Karpas-422 (cell line): ENCODE data around the gene KCNQ5. TPM values are rescaled to one million over a fixed set of nuclear protein-coding genes. Genes with fewer than 3 reads are reported as not detected.

Experiments used
- DNase-seq: peaks from one replicate; pipeline ENCODE4 v3.0.0-alpha.2; 2015
- H2AFZ ChIP-seq: fragments of 200-600 bp; sonication (generic); 2 replicates; pipeline ENCODE4 v1.6.1; 2014; ENCODE audit warnings: antibody characterized with exemption, low read length, mixed read lengths
- H3K27ac ChIP-seq: fragments of 200-600 bp; sonication (generic); 2 replicates; pipeline ENCODE4 v1.5.1; 2014; ENCODE audit warnings: mild to moderate bottlenecking, low read length, moderate library complexity
- H3K27me3 ChIP-seq: fragments of 200-600 bp; sonication (generic); 2 replicates; pipeline ENCODE4 v1.6.1; 2014; ENCODE audit warnings: low read length, mixed read lengths
- H3K36me3 ChIP-seq: fragments of 200-600 bp; sonication (generic); 2 replicates; pipeline ENCODE4 v1.6.1; 2014; ENCODE audit warnings: low read length, mixed read lengths; ENCODE audit not compliant: insufficient read depth
- H3K4me1 ChIP-seq: fragments of 200-600 bp; sonication (generic); 2 replicates; pipeline ENCODE4 v1.6.1; 2014; ENCODE audit warnings: mild to moderate bottlenecking, low read length, mixed read lengths
- H3K4me2 ChIP-seq: fragments of 200-600 bp; sonication (generic); 2 replicates; pipeline ENCODE4 v1.6.1; 2014; ENCODE audit warnings: low read length, low read depth, mild to moderate bottlenecking; ENCODE audit not compliant: poor library complexity, severe bottlenecking
- H3K4me3 ChIP-seq: fragments of 200-600 bp; sonication (generic); 2 replicates; pipeline ENCODE4 v1.5.1; 2014; ENCODE audit warnings: mild to moderate bottlenecking, antibody characterized with exemption, low read length, mixed read lengths
- H3K79me2 ChIP-seq: fragments of 200-600 bp; sonication (generic); 2 replicates; pipeline ENCODE4 v1.6.1; 2014; ENCODE audit warnings: mild to moderate bottlenecking, low read length, mixed read lengths
- H3K9ac ChIP-seq: fragments of 200-600 bp; sonication (generic); 2 replicates; pipeline ENCODE4 v1.6.0; 2014; ENCODE audit warnings: low read length
- H3K9me2 ChIP-seq: fragments of 200-600 bp; sonication (generic), shearing (Covaris generic); replicated peaks from 2 replicates; pipeline ENCODE4 v1.6.0; 2014; ENCODE audit warnings: mild to moderate bottlenecking, low read length, moderate library complexity; ENCODE audit not compliant: insufficient read depth
- H3K9me3 ChIP-seq: fragments of 300-700, 200-600 bp; sonication (generic); 2 replicates; pipeline ENCODE4 v1.6.1; 2014; ENCODE audit warnings: low read length, mixed read lengths
- H4K20me1 ChIP-seq: fragments of 200-600 bp; sonication (generic); 2 replicates; pipeline ENCODE4 v1.6.1; 2014; ENCODE audit warnings: mild to moderate bottlenecking, antibody characterized with exemption, low read length, low read depth; ENCODE audit not compliant: insufficient read depth
- total RNA-seq: library from RNA; depleted of rRNA; stranded (reverse); fragments of >200 nt; shearing (Covaris generic); gene quantifications from 2 replicates; pipeline ENCODE4 v1.2.3, GENCODE V29; 2014; ENCODE audit warnings: low replicate concordance

KCNQ5 gene
- total RNA-seq, 1 experiment from 2014 or later = 50.5 TPM

- H3K9me2 ChIP-seq = no peaks in the 10 kb centered on the region
- H3K4me3 ChIP-seq = no peak overlapping the region
- no peaks in the 10 kb centered on the region for H4K20me1 ChIP-seq
- H3K79me2 ChIP-seq = peaks cover 91% of the 10 kb centered on the region
- no peaks in the 10 kb centered on the region for H3K27me3 ChIP-seq
- no peak overlapping the region for H2AFZ ChIP-seq
- H3K27ac ChIP-seq = no peak overlapping the region
- 0 out of 2 replicates have a peak, but pooled peaks cover 4% of the 10 kb centered on the region for H3K4me1 ChIP-seq
- H3K9me3 ChIP-seq = no peaks in the 10 kb centered on the region
- no peak for DNase-seq
- no peak overlapping the region for H3K4me2 ChIP-seq
- no peaks in the 10 kb centered on the region for H3K36me3 ChIP-seq
- H3K9ac ChIP-seq = no peak overlapping the region
Observed at GRCh38 chr6:72855471-72855870, 233.6 kb downstream of the KCNQ5 start.

DNA sequence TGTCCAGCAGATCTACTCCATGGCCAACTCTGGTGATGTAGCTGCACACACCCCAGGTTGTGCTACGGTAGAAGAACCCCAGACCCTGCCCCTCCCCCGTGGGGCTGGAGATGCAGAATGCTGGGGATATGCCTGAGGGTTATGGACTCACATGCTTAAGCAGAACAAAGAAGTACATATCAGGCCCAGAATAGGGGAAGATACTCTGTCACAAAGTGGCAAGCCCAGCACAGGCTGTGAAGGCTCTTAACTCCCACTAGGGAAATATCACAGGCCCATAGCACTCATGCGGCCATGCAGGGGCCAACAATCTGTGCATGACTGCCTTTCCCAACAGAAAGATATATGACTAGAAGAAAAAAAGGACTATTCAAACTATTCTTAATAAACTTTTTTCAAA lies 234.9 kb downstream of the KCNQ5 start:
- Histone ChIP-seq H3K4me3 (no peak overlapping the region), H4K20me1 (no peaks in the 10 kb centered on the region), H3K4me1 (0 out of 2 replicates have a peak, but pooled peaks cover 4% of the 10 kb centered on the region), H3K9ac (no peak overlapping the region), H3K36me3 (no peaks in the 10 kb centered on the region), H3K9me3 (no peaks in the 10 kb centered on the region), H3K9me2 (no peaks in the 10 kb centered on the region), H3K27me3 (no peaks in the 10 kb centered on the region), H3K4me2 (no peak overlapping the region), H3K27ac (no peak overlapping the region), H3K79me2 (peaks cover 93% of the 10 kb centered on the region), H2AFZ (no peak overlapping the region)
- DNase-seq = no peak

DNA sequence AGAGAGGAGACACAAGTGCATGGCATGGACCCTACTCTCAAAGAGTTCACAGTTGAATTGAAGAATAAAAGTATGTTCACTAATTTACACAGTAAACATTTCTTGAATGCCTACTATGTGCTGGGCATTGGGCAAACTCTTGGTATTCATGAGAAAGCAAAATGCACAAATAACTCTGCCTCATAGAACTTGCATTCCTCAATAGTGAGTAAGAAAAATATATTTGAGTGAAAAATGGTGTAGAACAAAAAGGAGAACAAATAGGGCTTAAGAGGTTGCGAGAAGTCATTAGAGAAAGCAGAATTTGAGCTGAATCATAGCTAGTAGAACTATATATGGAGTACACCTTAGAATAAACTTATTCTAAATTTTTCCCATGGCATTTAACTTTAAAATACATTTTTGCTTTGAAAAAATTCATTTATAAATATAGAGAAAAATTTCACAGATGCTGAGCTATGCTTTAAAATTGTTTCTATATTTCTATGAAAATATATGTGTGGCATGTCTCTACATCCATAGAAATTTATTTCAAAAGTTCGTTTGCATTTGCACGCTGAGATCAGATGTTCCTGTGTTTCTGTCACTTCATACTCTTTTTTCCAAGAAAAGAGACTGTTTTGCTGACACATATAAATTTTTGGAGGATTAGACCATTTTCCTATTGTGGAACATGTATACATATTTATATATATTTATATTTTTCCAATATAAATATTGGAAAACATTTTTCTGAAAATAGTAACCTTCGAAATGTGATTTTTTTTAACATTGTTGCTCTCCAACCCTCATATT lies 236.1 kb downstream of the KCNQ5 start:
- peaks cover 6% of the 10 kb centered on the region; the same call in 1 of the 2 replicates for H3K4me1 ChIP-seq
- H3K36me3 ChIP-seq = no peaks in the 10 kb centered on the region
- H3K9me2 ChIP-seq = no peaks in the 10 kb centered on the region
- H3K27me3 ChIP-seq = no peaks in the 10 kb centered on the region
- DNase-seq = no peak
- no peaks in the 10 kb centered on the region for H4K20me1 ChIP-seq
- no peak overlapping the region for H3K9ac ChIP-seq
- no peak overlapping the region for H3K4me3 ChIP-seq
- no peaks in the 10 kb centered on the region for H3K9me3 ChIP-seq
- no peak overlapping the region for H2AFZ ChIP-seq
- H3K27ac ChIP-seq = no peak overlapping the region
- H3K79me2 ChIP-seq = peaks cover 96% of the 10 kb centered on the region
- H3K4me2 ChIP-seq = no peak overlapping the region

DNA sequence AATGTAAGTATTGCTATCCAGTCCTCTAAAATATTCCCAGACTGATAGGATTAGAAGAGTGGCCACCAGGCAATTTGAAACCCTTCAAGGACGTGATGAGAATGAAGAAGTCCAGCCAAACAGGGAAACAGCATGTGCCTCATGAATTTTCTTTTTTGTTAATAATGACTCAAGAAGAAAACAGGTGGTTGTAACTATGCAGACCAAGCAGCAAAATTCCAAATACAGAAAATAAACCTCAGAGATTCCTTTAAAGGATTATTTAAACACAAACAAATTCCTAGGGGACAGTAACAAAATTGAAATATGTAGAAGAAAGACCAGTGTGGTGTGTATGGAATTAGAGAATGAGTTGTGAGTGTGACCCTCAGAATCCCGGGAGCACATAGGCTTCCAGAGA lies 239.2 kb downstream of the KCNQ5 start:
- H3K9me3 ChIP-seq = no peaks in the 10 kb centered on the region
- H3K9me2 ChIP-seq = no peaks in the 10 kb centered on the region
- no peaks in the 10 kb centered on the region for H3K36me3 ChIP-seq
- no peaks in the 10 kb centered on the region for H4K20me1 ChIP-seq
- no peak overlapping the region for H3K9ac ChIP-seq
- no peak overlapping the region for H3K27ac ChIP-seq
- H3K27me3 ChIP-seq = no peaks in the 10 kb centered on the region
- no peak for DNase-seq
- no peak overlapping the region for H3K4me3 ChIP-seq
- H3K4me1 ChIP-seq = peaks cover 6% of the 10 kb centered on the region; the same call in 1 of the 2 replicates
- H3K79me2 ChIP-seq = peaks cover 94% of the 10 kb centered on the region
- H2AFZ ChIP-seq = no peak overlapping the region
- H3K4me2 ChIP-seq = no peak overlapping the region

GRCh38 chr6:72861935-72862432 lies 240.1 kb downstream of the KCNQ5 start:
- Histone ChIP-seq H3K27me3 (no peaks in the 10 kb centered on the region), H4K20me1 (no peaks in the 10 kb centered on the region), H3K79me2 (peaks cover 94% of the 10 kb centered on the region), H3K4me1 (peaks cover 6% of the 10 kb centered on the region; the same call in 1 of the 2 replicates), H3K4me2 (no peak overlapping the region), H3K36me3 (no peaks in the 10 kb centered on the region), H3K9ac (no peak overlapping the region), H3K9me3 (no peaks in the 10 kb centered on the region), H3K27ac (no peak overlapping the region), H2AFZ (no peak overlapping the region), H3K9me2 (no peaks in the 10 kb centered on the region), H3K4me3 (no peak overlapping the region)
- no peak for DNase-seq

- Histone ChIP-seq H3K4me1 (peaks cover 6% of the 10 kb centered on the region; the same call in 1 of the 2 replicates), H3K9me2 (no peaks in the 10 kb centered on the region)
Observed at GRCh38 chr6:72863131-72863530, 241.3 kb downstream of the KCNQ5 start.

DNA sequence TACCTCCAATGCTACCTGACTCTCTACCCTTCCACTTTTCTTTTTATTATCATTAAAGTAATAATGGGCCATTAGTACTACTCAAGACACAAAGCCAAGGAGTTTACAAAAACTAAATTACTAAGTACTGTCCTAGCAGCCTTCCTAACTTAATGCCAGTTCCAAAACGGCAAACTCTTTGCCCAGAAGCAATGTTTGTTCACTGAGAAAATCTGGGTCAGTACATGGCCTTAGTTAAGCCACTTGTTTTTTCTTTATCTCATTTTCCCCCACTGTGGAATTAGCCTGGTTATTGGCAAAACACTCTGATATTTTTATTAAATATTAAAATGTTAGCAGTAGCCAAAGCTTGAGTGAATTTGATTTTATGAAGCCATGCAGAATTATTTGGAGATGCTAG lies 242.4 kb downstream of the KCNQ5 start:
- Histone ChIP-seq H3K4me3 (no peak overlapping the region), H3K79me2 (peaks cover 96% of the 10 kb centered on the region), H3K9me3 (no peaks in the 10 kb centered on the region), H2AFZ (no peak overlapping the region), H4K20me1 (no peaks in the 10 kb centered on the region), H3K9me2 (no peaks in the 10 kb centered on the region), H3K4me2 (no peak overlapping the region), H3K27ac (no peak overlapping the region), H3K27me3 (no peaks in the 10 kb centered on the region), H3K4me1 (peaks cover 6% of the 10 kb centered on the region; the same call in 1 of the 2 replicates), H3K9ac (no peak overlapping the region), H3K36me3 (no peaks in the 10 kb centered on the region)
- DNase-seq = no peak

More at GRCh38 chr6:72863131-72863530, 241.3 kb downstream of the KCNQ5 start:
- Histone ChIP-seq H3K79me2 (peaks cover 92% of the 10 kb centered on the region), H4K20me1 (no peaks in the 10 kb centered on the region), H3K4me3 (no peak overlapping the region), H3K9me3 (no peaks in the 10 kb centered on the region), H3K27me3 (no peaks in the 10 kb centered on the region), H3K27ac (no peak overlapping the region), H3K4me2 (no peak overlapping the region), H3K36me3 (no peaks in the 10 kb centered on the region), H2AFZ (no peak overlapping the region), H3K9ac (no peak overlapping the region)
- no peak for DNase-seq

GRCh38 chr6:72864799-72865198 lies 242.9 kb downstream of the KCNQ5 start:
- H2AFZ ChIP-seq = no peak overlapping the region
- no peak for DNase-seq
- no peaks in the 10 kb centered on the region for H3K9me3 ChIP-seq
- no peak overlapping the region for H3K9ac ChIP-seq
- no peak overlapping the region for H3K4me2 ChIP-seq
- no peaks in the 10 kb centered on the region for H3K36me3 ChIP-seq
- no peak overlapping the region for H3K4me3 ChIP-seq
- no peaks in the 10 kb centered on the region for H3K27me3 ChIP-seq
- H4K20me1 ChIP-seq = no peaks in the 10 kb centered on the region
- H3K4me1 ChIP-seq = peaks cover 6% of the 10 kb centered on the region; the same call in 1 of the 2 replicates
- H3K9me2 ChIP-seq = no peaks in the 10 kb centered on the region
- peaks cover 96% of the 10 kb centered on the region for H3K79me2 ChIP-seq
- no peak overlapping the region for H3K27ac ChIP-seq
